GM18520 (cell line): ENCODE data around the gene AIFM1.
"Not testable (repeated sequence)": the region's sequence is repeated elsewhere in the genome, so short reads cannot be mapped to it uniquely, and the experiment has no call there.

Experiments used
- ATAC-seq: cut with Tn5 transposase; IDR thresholded peaks from one replicate; pipeline ENCODE4 v1.9.1; 2021; ENCODE audit not compliant: unreplicated experiment

AIFM1 gene

GRCh38 chrX:130120746-130121504 lies 44.7 kb downstream of the AIFM1 start:
- no peak for ATAC-seq

- no peak for ATAC-seq
Observed at GRCh38 chrX:130120321-130120731, 45.3 kb downstream of the AIFM1 start.

GRCh38 chrX:130119312-130119898 lies 46.2 kb downstream of the AIFM1 start:
- no peak for ATAC-seq

- no peak for ATAC-seq
Observed at GRCh38 chrX:130118441-130119311, 47.0 kb downstream of the AIFM1 start.

GRCh38 chrX:130117166-130117565 lies 48.5 kb downstream of the AIFM1 start:
- no peak for ATAC-seq

- not testable (repeated sequence) for ATAC-seq
Observed at GRCh38 chrX:130115119-130115885, 50.3 kb downstream of the AIFM1 start.

- ATAC-seq, result no peak
Observed at GRCh38 chrX:130114141-130114588, 51.5 kb downstream of the AIFM1 start.

- ATAC-seq, result no peak
Observed at GRCh38 chrX:130111220-130112154, 54.2 kb downstream of the AIFM1 start.

GRCh38 chrX:130110379-130111219 lies 55.0 kb downstream of the AIFM1 start, which contains the start of gene ELF4:
ELF4 (minus strand) TSS chrX:130110497; CDS start chrX:130081330, 29,167 bp downstream.
- ATAC-seq, result peak; percentile 34

- ATAC-seq, result no peak
Observed at GRCh38 chrX:130109429-130110378, 55.9 kb downstream of the AIFM1 start.

- ATAC-seq, result peak; percentile 54
Observed at GRCh38 chrX:130108647-130109428, 56.8 kb downstream of the AIFM1 start.

GRCh38 chrX:130106071-130106470 lies 59.6 kb downstream of the AIFM1 start:
- ATAC-seq, result no peak

- no peak for ATAC-seq
Observed at GRCh38 chrX:130105244-130105643, 60.4 kb downstream of the AIFM1 start.

- no peak for ATAC-seq
Observed at GRCh38 chrX:130103605-130104004, 62.0 kb downstream of the AIFM1 start.

- no peak for ATAC-seq
Observed at GRCh38 chrX:130100180-130100579, 65.5 kb downstream of the AIFM1 start.

- ATAC-seq, result no peak
Observed at GRCh38 chrX:130098210-130098552, 67.5 kb downstream of the AIFM1 start.
